ENCODE results near the gene PTPRN2.
"Not testable (repeated sequence)": the region's sequence is repeated elsewhere in the genome, so short reads cannot be mapped to it uniquely, and the experiment has no call there.

- TF ChIP-seq CTCF (conservative IDR thresholded peaks at IDR 0.05); EZH2 (IDR thresholded peaks at IDR 0.05; ENCODE audit: low read depth): not testable (repeated sequence)
Measured at GRCh38 chr7:158457586-158457985, 130.0 kb downstream of the PTPRN2 start.

All from PC-9 (cell line).